SK-N-DZ (cell line): ENCODE results near the gene PRKCB.
A peak's percentile ranks its signal among the peaks of the same experiment; 100 is the strongest.
"Not testable (repeated sequence)": the region's sequence is repeated elsewhere in the genome, so short reads cannot be mapped to it uniquely, and the experiment has no call there.

Experiments used
- DNase-seq: peaks from one replicate; pipeline ENCODE4 v3.0.0-alpha.2; 2015; ENCODE audit warnings: low spot score

The PRKCB gene

GRCh38 chr16:24085666-24086065, 249.9 kb downstream of the PRKCB start:
- DNase-seq, result peak; percentile 65

- DNase-seq, result no peak
Observed at GRCh38 chr16:24087891-24088410, 252.2 kb downstream of the PRKCB start.

- no peak for DNase-seq
Observed at GRCh38 chr16:24088767-24089166, 253.0 kb downstream of the PRKCB start.

- DNase-seq, result no peak
Observed at GRCh38 chr16:24091125-24091524, 255.3 kb downstream of the PRKCB start.

GRCh38 chr16:24093049-24093448, 257.3 kb downstream of the PRKCB start:
- DNase-seq, result no peak

DNA sequence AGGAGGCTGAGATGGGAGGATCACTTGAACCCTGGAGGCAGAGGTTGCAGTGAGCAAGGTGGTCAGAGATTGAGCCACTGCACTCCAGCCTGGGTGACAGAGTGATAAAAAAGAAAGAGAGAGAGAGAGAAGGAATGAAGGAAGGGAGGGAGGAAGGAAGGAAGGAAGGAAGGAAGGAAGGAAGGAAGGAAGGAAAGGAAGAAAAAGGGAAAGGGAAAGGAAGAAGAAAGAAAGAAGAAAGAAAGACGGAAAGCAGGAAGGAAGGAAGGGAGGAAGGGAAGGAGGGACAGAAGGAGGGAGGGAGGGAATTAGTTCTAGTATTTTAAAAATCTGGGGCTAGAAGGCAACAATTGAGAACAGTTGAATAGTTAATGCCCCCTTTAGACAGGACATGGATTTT, 258.9 kb downstream of the PRKCB start:
- no peak for DNase-seq

GRCh38 chr16:24098896-24099295, 263.1 kb downstream of the PRKCB start:
- no peak for DNase-seq

DNA sequence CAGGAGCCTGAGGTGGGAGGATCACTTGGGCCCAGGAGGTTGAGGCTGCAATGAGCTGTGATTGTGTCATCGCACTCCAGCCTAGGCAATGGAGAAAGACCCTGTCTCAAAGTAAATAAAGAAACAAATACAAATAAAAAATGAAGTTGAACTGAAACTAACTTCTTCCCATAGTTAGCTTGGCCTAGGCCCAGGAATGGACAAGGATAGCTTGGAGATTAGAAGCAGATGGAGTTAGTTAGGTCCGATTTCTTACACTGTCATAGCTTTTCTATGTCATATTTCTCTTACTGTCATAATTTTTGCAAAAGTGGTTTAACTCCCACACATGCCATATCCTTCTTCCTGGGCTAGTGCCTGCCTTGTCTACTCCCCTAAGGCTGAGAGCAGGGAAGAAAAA, 265.6 kb downstream of the PRKCB start:
- no peak for DNase-seq

GRCh38 chr16:24102209-24102660, 266.5 kb downstream of the PRKCB start:
- peak; percentile 76 for DNase-seq

DNA sequence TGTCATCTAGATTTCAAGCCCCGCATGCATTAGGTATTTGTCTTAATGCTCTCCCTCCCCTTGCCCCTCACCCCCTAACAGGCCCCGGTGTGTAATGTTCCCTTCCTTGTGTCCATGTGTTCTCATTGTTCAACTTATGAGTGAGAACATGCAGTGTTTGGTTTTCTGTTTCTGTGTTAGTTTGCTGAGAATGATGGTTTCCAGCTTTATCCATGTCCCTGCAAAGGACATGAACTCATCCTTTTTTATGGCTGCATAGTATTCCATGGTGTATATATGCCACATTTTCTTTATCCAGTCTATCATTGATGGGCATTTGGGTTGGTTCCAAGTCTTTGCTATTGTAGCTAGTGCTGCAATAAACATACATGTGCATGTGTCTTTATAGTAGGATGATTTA, 269.7 kb downstream of the PRKCB start:
- DNase-seq, result not testable (repeated sequence)

DNA sequence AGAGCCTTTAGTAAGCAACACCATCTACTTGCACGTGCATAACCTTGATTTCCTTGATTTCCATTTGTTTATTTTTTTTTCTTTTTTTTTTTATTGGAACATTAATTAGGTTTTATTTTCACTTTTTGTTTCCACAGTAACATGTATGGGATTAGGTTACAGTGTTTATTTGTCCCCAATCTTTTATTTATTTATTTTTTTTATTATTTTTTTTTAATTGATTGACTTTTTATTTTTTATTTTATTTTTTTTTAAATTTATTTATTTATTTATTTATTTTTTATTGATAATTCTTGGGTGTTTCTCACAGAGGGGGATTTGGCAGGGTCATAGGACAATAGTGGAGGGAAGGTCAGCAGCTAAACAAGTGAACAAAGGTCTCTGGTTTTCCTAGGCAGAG, 272.3 kb downstream of the PRKCB start:
- DNase-seq, result not testable (repeated sequence)

DNA sequence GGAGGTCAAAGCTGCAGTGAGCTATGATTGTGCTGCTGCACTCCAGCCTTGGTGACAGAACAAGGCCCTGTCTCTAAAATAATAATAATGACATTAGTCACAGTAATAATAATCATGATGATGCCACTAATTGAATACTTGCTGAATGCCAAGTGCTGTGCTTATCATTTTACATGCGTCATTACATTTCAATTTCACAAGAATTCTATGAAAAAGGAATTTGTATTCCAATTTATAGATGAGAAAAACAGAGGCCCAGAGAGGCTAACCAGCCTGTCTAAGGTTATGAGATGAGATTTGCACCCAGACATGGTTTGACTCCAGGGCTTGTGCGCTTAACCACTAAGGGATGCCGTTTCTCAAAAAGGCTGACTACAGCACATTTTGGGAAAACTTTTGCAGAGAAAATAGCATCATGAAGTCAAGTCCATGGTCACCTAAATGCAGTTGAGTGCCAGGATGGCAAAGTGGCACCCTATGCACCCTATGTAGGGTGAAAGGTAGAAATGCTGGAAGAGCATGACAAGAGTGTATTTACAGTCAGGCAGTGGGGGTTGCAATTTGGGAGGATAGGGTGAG, 276.0 kb downstream of the PRKCB start:
- no peak for DNase-seq

DNA sequence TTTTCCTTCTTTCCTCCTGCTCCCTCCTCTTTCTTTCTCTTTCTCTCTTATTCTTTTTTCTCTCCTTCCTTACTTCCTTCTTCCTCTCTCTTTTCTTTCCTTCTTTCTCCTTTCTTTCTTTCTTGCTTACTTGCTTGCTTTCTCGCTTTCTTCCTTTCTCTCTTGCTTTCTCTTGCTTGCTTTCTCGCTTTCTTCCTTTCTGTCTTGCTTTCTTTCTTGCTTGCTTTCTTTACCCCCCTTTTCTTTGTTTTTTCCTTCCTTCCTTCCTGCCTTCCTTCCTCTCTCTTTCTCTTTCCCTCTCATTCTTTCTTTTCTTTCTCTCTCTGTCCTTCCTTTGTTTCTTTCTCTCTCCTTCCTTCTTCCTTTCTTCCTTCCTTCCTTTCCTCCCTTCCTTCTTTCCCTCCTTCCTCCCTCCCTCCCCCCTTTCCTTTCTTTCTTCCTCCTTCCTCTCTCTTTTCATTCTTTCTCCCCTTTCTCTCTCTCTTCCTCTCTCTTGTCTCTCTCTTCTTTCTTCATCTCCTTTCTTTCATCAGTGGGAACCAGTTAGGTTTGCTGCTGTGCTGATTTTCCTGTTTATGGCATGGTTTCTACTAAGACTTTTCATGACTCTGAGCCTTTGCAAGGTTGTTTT, 277.4 kb downstream of the PRKCB start:
- no peak for DNase-seq

DNA sequence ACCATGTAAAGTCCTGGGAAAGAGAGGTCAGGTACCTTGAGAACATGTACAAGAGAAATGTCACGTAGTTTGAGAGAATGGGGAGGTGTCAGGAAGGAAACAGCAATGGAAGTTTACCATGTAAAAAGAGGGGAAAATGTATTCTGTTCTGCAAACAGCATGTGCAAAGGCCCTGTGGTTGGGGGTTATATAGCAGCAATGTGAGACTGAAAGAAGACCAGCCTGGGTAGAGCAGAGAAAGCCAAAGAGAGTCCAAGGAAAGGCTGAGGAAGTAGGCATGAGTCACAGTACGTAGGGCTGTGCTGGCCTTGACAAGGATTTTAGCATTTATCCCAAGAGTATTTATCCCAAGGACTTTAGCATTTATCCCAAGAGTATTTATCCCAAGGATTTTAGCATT, 279.1 kb downstream of the PRKCB start:
- no peak for DNase-seq

- DNase-seq, result no peak
Observed at GRCh38 chr16:24116046-24116776, 280.4 kb downstream of the PRKCB start.

GRCh38 chr16:24116989-24117388, 281.2 kb downstream of the PRKCB start:
- no peak for DNase-seq

GRCh38 chr16:24117680-24118079, 281.9 kb downstream of the PRKCB start:
- no peak for DNase-seq

GRCh38 chr16:24118126-24118821, 282.5 kb downstream of the PRKCB start:
- DNase-seq, result no peak

GRCh38 chr16:24119807-24120206, 284.0 kb downstream of the PRKCB start:
- DNase-seq, result no peak

DNA sequence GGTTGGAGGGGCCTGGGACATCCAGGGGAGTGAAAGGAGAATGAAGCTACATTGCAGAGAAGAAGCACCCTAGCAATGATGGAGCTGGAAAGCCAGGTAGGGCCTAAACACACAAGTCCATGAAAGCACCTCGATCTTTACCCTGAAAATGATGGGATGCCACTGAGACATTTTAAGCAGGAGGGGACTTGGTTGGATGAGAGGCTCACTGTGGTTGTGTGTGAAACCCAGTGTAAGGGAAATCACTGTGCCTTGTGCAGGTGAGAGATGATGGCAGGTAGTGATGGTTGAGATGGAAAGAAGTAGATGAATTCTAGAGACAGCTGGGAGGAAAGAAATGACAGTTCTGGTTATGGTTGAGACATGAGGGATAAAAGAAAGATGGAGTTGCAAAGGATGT, 287.5 kb downstream of the PRKCB start:
- DNase-seq, result no peak

DNA sequence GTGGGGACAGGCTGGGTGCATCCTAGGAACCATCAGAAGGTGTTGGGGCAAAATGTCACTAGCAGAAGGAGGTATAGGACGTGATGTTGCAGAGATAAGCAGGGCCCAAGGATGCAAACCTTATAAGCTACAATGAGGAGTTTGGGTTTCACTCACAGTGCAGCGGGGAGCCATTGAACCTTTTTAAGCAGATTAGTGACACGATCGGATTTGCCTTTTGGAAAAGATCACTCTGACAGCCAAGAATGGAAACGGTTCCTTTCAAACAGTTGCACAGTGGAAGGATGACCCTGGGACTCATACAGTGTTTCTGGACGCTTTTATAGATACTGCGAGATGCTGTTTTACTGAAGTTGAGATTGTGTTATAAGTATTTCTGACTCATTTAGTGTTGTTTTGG, 288.5 kb downstream of the PRKCB start:
- no peak for DNase-seq

GRCh38 chr16:24125214-24125613, 289.4 kb downstream of the PRKCB start:
- DNase-seq, result no peak
